ENCODE data around the gene DACT2.

The DACT2 gene

DNA sequence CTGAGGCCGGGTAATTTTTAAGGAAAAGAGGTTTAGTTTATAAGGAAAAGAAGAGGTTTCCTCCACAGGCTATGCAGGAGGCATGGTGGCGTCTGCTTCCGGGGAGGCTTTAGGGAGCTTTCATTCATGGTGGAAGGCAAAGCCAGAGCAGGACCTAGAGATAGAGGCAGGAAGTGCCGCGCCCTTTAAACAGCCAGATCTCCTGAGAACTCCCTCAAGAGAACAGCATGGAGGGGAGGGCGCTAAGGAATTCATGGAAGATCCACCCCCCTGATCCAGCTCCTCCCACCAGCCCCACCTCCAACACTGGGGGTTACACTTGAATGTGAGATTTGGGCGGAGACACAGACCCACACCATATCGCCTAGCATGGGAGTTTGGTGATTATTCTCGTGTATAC is 13.9 kb upstream of the DACT2 start:
- no peaks in the 10 kb centered on the region for H3K79me1 ChIP-seq (ENCODE audit: low read length)
- H2BK15ac ChIP-seq (replicated peaks; ENCODE audit: low read depth), result no peak overlapping the region
- no peaks in the 10 kb centered on the region for H3K79me2 ChIP-seq (ENCODE audit: control insufficient read depth, insufficient read depth, low read length)
- no CpG with 5 or more reads among the region's 9 CpGs for WGBS (ENCODE audit: extremely low coverage, insufficient coverage, low lambda C conversion rate)
- no peak overlapping the region for H3K23ac ChIP-seq (ENCODE audit: low read length)
- H4K5ac ChIP-seq (ENCODE audit: low read length), result no peak overlapping the region
- no peak overlapping the region for H3K18ac ChIP-seq (ENCODE audit: low read length)
- no peak overlapping the region for H3K4me3 ChIP-seq (ENCODE audit: low read length)
- H4K8ac ChIP-seq (ENCODE audit: low read depth, low read length), result no peak overlapping the region
- H3K4me2 ChIP-seq (ENCODE audit: low read length), result no peak overlapping the region
- H3K27ac ChIP-seq (ENCODE audit: low read depth, low read length), result no peak overlapping the region
- peak; percentile 51 for DNase-seq
- H2BK120ac ChIP-seq (ENCODE audit: low read depth, low read length), result no peak overlapping the region
- no peaks in the 10 kb centered on the region for H3K36me3 ChIP-seq (ENCODE audit: control insufficient read depth, insufficient read depth, low read length)
- H3K56ac ChIP-seq (ENCODE audit: low read length), result no peak overlapping the region
- no peak overlapping the region for H3K4ac ChIP-seq (ENCODE audit: low read depth, low read length)
- H3K4me1 ChIP-seq (ENCODE audit: control insufficient read depth, low read depth, low read length), result no peaks in the 10 kb centered on the region
- no peak overlapping the region for H2BK5ac ChIP-seq (ENCODE audit: low read length)
- H3K27me3 ChIP-seq (ENCODE audit: insufficient read depth, low read length, poor library complexity), result peaks cover 6% of the 10 kb centered on the region
- H3K9ac ChIP-seq (ENCODE audit: low read length), result no peak overlapping the region
- H2AK5ac ChIP-seq (ENCODE audit: low read length), result no peak overlapping the region

DNA sequence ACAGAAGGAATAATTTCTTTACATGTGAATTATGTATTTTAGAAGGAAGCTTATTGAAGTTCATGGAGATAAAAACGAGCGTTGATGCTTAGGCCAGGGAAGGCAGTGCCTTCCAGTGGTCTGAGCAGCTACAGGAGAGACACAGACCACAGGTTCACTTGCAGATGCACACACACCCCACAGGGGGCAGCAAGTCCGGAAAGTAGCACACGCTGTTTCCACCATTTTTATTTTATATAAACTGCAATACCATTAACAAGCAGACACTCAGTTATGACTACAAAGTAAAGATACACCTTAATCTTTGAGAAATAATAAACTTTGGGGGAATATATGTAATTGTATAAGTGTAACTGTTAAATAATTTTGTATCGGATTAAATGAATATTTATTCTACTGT is 13.5 kb upstream of the DACT2 start:
- Histone ChIP-seq H4K8ac (ENCODE audit: low read depth, low read length) (no peak overlapping the region), H2BK15ac (replicated peaks; ENCODE audit: low read depth) (no peak overlapping the region), H3K79me2 (ENCODE audit: control insufficient read depth, insufficient read depth, low read length) (no peaks in the 10 kb centered on the region), H2BK120ac (ENCODE audit: low read depth, low read length) (no peak overlapping the region), H3K79me1 (ENCODE audit: low read length) (no peaks in the 10 kb centered on the region), H3K18ac (ENCODE audit: low read length) (no peak overlapping the region), H3K36me3 (ENCODE audit: control insufficient read depth, insufficient read depth, low read length) (no peaks in the 10 kb centered on the region), H2AK5ac (ENCODE audit: low read length) (no peak overlapping the region), H3K27ac (ENCODE audit: low read depth, low read length) (no peak overlapping the region), H4K5ac (ENCODE audit: low read length) (no peak overlapping the region), H3K4me2 (ENCODE audit: low read length) (no peak overlapping the region), H3K23ac (ENCODE audit: low read length) (no peak overlapping the region), H3K4me3 (ENCODE audit: low read length) (no peak overlapping the region), H3K27me3 (ENCODE audit: insufficient read depth, low read length, poor library complexity) (peaks cover 6% of the 10 kb centered on the region), H2BK5ac (ENCODE audit: low read length) (no peak overlapping the region), H3K56ac (ENCODE audit: low read length) (no peak overlapping the region), H3K4ac (ENCODE audit: low read depth, low read length) (no peak overlapping the region), H3K4me1 (ENCODE audit: control insufficient read depth, low read depth, low read length) (no peaks in the 10 kb centered on the region), H3K9ac (ENCODE audit: low read length) (no peak overlapping the region)
- WGBS (ENCODE audit: extremely low coverage, insufficient coverage, low lambda C conversion rate), result 100% methylated on average over 1 of the region's 5 CpGs
- DNase-seq, result peak; percentile 54

DNA sequence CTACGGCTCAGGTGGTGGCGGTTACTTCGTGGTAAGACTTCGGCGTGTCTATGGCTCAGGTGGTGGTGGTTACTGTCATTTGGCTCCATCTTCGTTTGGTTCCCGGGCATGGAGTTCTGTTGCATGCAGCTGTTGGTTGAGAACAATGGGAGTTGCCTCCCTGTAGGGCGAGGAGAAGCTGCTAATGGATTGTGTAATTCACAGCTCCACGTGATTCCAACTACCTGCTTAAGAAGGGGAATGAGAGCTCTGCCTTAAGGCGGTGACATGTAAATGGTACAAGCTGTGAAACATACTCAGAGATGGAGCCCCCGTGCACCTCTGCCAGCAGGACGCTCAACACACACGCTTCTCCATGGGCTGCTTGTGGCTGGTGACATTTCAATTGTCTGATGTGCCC is 12.4 kb upstream of the DACT2 start:
- H3K56ac ChIP-seq (ENCODE audit: low read length), result no peak overlapping the region
- no peak overlapping the region for H2BK120ac ChIP-seq (ENCODE audit: low read depth, low read length)
- no peak overlapping the region for H3K4me3 ChIP-seq (ENCODE audit: low read length)
- no peak overlapping the region for H3K27ac ChIP-seq (ENCODE audit: low read depth, low read length)
- no peak overlapping the region for H3K4ac ChIP-seq (ENCODE audit: low read depth, low read length)
- no peak overlapping the region for H3K4me2 ChIP-seq (ENCODE audit: low read length)
- no peak overlapping the region for H3K23ac ChIP-seq (ENCODE audit: low read length)
- no peak overlapping the region for H2BK15ac ChIP-seq (replicated peaks; ENCODE audit: low read depth)
- no peak overlapping the region for H4K5ac ChIP-seq (ENCODE audit: low read length)
- peak; percentile 97 for DNase-seq
- no peak overlapping the region for H3K18ac ChIP-seq (ENCODE audit: low read length)
- H3K79me1 ChIP-seq (ENCODE audit: low read length), result no peaks in the 10 kb centered on the region
- no peak overlapping the region for H3K9ac ChIP-seq (ENCODE audit: low read length)
- WGBS (ENCODE audit: extremely low coverage, insufficient coverage, low lambda C conversion rate), result no CpG with 5 or more reads among the region's 13 CpGs
- no peak overlapping the region for H4K8ac ChIP-seq (ENCODE audit: low read depth, low read length)
- H2BK5ac ChIP-seq (ENCODE audit: low read length), result no peak overlapping the region
- no peak overlapping the region for H2AK5ac ChIP-seq (ENCODE audit: low read length)
- H3K79me2 ChIP-seq (ENCODE audit: control insufficient read depth, insufficient read depth, low read length), result no peaks in the 10 kb centered on the region
- peaks cover 6% of the 10 kb centered on the region for H3K27me3 ChIP-seq (ENCODE audit: insufficient read depth, low read length, poor library complexity)
- no peaks in the 10 kb centered on the region for H3K4me1 ChIP-seq (ENCODE audit: control insufficient read depth, low read depth, low read length)
- H3K36me3 ChIP-seq (ENCODE audit: control insufficient read depth, insufficient read depth, low read length), result no peaks in the 10 kb centered on the region

DNA sequence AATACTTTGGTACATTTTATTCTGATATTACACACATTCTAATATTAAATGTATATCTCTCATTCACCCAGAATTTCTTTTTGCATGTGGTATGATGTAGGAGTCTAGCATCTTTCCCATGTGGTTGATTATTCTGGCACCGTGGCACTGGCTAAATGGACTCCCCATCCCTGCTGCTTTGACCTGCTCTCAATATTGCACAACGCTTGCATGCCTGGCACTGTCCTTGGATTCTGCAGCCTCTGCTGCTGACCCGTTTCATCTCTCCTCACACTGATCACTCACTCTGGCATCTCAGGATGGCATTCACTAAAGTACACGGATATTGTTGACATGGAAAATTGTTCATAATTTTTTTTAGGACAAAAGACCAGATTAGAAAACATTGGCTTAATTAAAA is 11.5 kb upstream of the DACT2 start:
- Histone ChIP-seq H3K9ac (ENCODE audit: low read length) (no peak overlapping the region), H2BK120ac (ENCODE audit: low read depth, low read length) (no peak overlapping the region), H3K18ac (ENCODE audit: low read length) (no peak overlapping the region), H2AK5ac (ENCODE audit: low read length) (no peak overlapping the region), H3K27ac (ENCODE audit: low read depth, low read length) (no peak overlapping the region), H3K4ac (ENCODE audit: low read depth, low read length) (no peak overlapping the region), H3K4me3 (ENCODE audit: low read length) (no peak overlapping the region), H2BK15ac (replicated peaks; ENCODE audit: low read depth) (no peak overlapping the region), H4K5ac (ENCODE audit: low read length) (no peak overlapping the region), H3K79me2 (ENCODE audit: control insufficient read depth, insufficient read depth, low read length) (no peaks in the 10 kb centered on the region), H4K8ac (ENCODE audit: low read depth, low read length) (no peak overlapping the region), H3K4me2 (ENCODE audit: low read length) (no peak overlapping the region), H3K27me3 (ENCODE audit: insufficient read depth, low read length, poor library complexity) (peaks cover 6% of the 10 kb centered on the region), H3K4me1 (ENCODE audit: control insufficient read depth, low read depth, low read length) (no peaks in the 10 kb centered on the region), H3K36me3 (ENCODE audit: control insufficient read depth, insufficient read depth, low read length) (no peaks in the 10 kb centered on the region), H3K56ac (ENCODE audit: low read length) (no peak overlapping the region), H3K23ac (ENCODE audit: low read length) (no peak overlapping the region), H3K79me1 (ENCODE audit: low read length) (no peaks in the 10 kb centered on the region), H2BK5ac (ENCODE audit: low read length) (no peak overlapping the region)
- WGBS (ENCODE audit: extremely low coverage, insufficient coverage, low lambda C conversion rate), result no CpG with 5 or more reads among the region's 4 CpGs
- DNase-seq, result no peak

DNA sequence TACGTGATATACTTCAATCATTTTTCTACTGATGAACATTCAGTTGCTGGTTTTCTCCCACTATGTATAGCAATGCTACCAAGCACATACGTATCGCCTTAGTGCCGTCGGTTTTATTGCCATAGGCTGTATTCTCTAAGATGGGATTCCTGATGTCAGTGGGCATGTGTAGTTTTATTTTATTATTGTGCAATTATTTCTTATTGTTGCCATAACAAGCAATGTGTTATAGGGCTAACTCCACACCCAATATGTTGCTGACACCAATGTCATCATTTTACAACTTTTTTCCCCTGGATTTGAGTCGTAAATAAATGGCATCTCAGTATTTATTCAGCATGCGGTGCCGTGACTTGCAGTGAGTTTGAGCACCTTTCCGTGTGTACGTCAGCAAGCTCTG is 10.8 kb upstream of the DACT2 start:
- Histone ChIP-seq H3K36me3 (ENCODE audit: control insufficient read depth, insufficient read depth, low read length) (no peaks in the 10 kb centered on the region), H2BK5ac (ENCODE audit: low read length) (no peak overlapping the region), H3K18ac (ENCODE audit: low read length) (no peak overlapping the region), H3K4me3 (ENCODE audit: low read length) (no peak overlapping the region), H2BK15ac (replicated peaks; ENCODE audit: low read depth) (no peak overlapping the region), H4K8ac (ENCODE audit: low read depth, low read length) (no peak overlapping the region), H3K4me1 (ENCODE audit: control insufficient read depth, low read depth, low read length) (no peaks in the 10 kb centered on the region), H3K79me2 (ENCODE audit: control insufficient read depth, insufficient read depth, low read length) (no peaks in the 10 kb centered on the region), H3K27me3 (ENCODE audit: insufficient read depth, low read length, poor library complexity) (peaks cover 6% of the 10 kb centered on the region), H3K56ac (ENCODE audit: low read length) (no peak overlapping the region), H2AK5ac (ENCODE audit: low read length) (no peak overlapping the region), H3K4ac (ENCODE audit: low read depth, low read length) (no peak overlapping the region), H3K9ac (ENCODE audit: low read length) (no peak overlapping the region), H3K79me1 (ENCODE audit: low read length) (no peaks in the 10 kb centered on the region), H2BK120ac (ENCODE audit: low read depth, low read length) (no peak overlapping the region), H3K4me2 (ENCODE audit: low read length) (no peak overlapping the region), H3K23ac (ENCODE audit: low read length) (no peak overlapping the region), H4K5ac (ENCODE audit: low read length) (no peak overlapping the region), H3K27ac (ENCODE audit: low read depth, low read length) (no peak overlapping the region)
- 100% methylated on average over 1 of the region's 10 CpGs for WGBS (ENCODE audit: extremely low coverage, insufficient coverage, low lambda C conversion rate)
- DNase-seq, result no peak

DNA sequence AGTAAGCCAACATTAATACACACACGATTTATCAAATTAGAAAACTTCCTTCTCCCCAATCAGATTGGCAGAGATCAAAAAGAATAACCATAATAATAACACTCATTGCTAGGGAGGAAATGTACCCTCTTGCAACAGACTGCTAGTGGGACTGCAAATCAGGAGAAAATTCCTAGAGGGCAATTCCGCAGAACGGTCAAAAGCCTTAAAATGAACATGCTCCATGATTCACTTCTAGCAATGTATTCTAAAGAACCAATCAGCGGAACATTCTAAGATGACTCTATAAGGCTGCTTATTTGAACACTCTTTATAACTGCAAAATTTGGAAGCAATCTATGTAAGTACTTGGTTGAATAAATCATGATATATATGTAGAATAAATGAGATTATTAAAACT is 8.5 kb upstream of the DACT2 start:
- Histone ChIP-seq H3K18ac (ENCODE audit: low read length) (no peak overlapping the region), H2BK120ac (ENCODE audit: low read depth, low read length) (no peak overlapping the region), H3K4me1 (ENCODE audit: control insufficient read depth, low read depth, low read length) (no peaks in the 10 kb centered on the region), H3K79me2 (ENCODE audit: control insufficient read depth, insufficient read depth, low read length) (no peaks in the 10 kb centered on the region), H3K36me3 (ENCODE audit: control insufficient read depth, insufficient read depth, low read length) (no peaks in the 10 kb centered on the region), H2BK15ac (replicated peaks; ENCODE audit: low read depth) (no peak overlapping the region), H3K56ac (ENCODE audit: low read length) (no peak overlapping the region), H3K9ac (ENCODE audit: low read length) (no peak overlapping the region), H3K79me1 (ENCODE audit: low read length) (no peaks in the 10 kb centered on the region), H2BK5ac (ENCODE audit: low read length) (no peak overlapping the region), H3K4me3 (ENCODE audit: low read length) (no peak overlapping the region), H3K4me2 (ENCODE audit: low read length) (no peak overlapping the region), H3K27me3 (ENCODE audit: insufficient read depth, low read length, poor library complexity) (peaks cover 6% of the 10 kb centered on the region), H4K5ac (ENCODE audit: low read length) (no peak overlapping the region), H3K23ac (ENCODE audit: low read length) (no peak overlapping the region), H3K4ac (ENCODE audit: low read depth, low read length) (no peak overlapping the region), H2AK5ac (ENCODE audit: low read length) (no peak overlapping the region), H3K27ac (ENCODE audit: low read depth, low read length) (no peak overlapping the region), H4K8ac (ENCODE audit: low read depth, low read length) (no peak overlapping the region)
- no CpG with 5 or more reads among the region's 4 CpGs for WGBS (ENCODE audit: extremely low coverage, insufficient coverage, low lambda C conversion rate)
- DNase-seq, result no peak

Data from mesendoderm (in vitro differentiated cells).